CD4-positive, alpha-beta T cell treated with Interleukin-15 for 4 hours (primary cell): Measurements from ENCODE around the gene METTL25.

Experiments used
- DNase-seq: peaks from one replicate; pipeline ENCODE4 v3.0.0-alpha.2; 2020; ENCODE audit warnings: low spot score

Gene METTL25

GRCh38 chr12:82525616-82526015, 167.3 kb downstream of the METTL25 start:
- no peak for DNase-seq

DNA sequence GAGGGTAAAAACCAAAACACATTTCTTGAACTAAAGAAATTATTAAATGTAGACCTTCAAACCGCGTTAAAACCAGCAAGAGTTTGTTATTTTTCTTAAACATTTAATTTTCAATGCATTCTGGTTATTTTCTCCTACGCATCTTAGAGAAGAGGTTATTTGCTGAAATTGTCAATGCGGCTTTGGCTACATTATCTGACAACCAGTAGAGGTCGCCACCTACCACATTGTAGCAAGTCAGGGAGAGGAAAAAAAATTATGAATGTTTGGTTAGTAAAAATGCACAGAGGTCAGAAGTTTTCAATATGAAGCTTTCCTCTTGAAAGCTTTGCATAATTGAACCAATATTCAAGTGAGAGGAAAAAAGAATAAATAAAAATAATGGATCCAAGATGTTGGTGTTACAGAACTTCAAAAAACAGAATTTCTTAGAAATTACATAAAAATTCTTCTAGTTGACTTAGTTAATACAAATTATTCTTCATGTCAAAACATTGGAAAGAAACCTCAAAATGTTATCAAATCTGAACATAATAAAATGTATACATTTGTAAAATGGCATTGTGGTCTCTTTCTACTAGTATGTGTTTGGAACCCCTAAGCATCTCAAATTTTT, 168.9 kb downstream of the METTL25 start:
- peak; percentile 25 for DNase-seq
